ENCODE measurements around the gene PACC1.
A peak's percentile ranks its signal among the peaks of the same experiment; 100 is the strongest.

The PACC1 gene

DNA sequence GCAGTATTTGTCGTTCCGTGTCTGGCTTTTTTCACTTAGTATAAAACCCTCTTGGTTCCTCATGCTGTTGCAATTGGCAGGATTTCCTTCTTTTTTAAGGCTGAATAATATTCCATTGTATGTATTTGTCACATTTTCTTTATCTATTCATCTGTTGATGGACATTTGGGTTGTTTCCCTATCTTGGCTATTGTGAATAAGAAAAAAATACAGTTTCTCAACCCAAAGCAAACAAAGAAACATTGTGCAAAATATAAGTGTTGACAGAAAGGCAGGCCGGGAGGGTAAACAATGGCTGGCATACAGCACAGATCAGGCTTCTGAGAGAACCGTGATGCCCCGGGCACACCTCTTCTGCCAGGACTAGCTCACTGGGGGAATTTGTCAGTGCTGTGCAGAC, 45.0 kb upstream of the PACC1 start:
- no peaks in the 10 kb centered on the region for H3K36me3 ChIP-seq (ENCODE audit: low read depth)
- no peak overlapping the region for H3K27ac ChIP-seq (ENCODE audit: poor library complexity, severe bottlenecking)
- TF ChIP-seq, protein P1, sequence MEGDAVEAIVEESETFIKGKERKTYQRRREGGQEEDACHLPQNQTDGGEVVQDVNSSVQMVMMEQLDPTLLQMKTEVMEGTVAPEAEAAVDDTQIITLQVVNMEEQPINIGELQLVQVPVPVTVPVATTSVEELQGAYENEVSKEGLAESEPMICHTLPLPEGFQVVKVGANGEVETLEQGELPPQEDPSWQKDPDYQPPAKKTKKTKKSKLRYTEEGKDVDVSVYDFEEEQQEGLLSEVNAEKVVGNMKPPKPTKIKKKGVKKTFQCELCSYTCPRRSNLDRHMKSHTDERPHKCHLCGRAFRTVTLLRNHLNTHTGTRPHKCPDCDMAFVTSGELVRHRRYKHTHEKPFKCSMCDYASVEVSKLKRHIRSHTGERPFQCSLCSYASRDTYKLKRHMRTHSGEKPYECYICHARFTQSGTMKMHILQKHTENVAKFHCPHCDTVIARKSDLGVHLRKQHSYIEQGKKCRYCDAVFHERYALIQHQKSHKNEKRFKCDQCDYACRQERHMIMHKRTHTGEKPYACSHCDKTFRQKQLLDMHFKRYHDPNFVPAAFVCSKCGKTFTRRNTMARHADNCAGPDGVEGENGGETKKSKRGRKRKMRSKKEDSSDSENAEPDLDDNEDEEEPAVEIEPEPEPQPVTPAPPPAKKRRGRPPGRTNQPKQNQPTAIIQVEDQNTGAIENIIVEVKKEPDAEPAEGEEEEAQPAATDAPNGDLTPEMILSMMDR (IDR thresholded peaks at IDR 0.05; ENCODE audit: poor library complexity, severe bottlenecking), result no peak
- no peaks in the 10 kb centered on the region for H3K27me3 ChIP-seq (ENCODE audit: insufficient read depth, poor library complexity, severe bottlenecking)
- ATAC-seq (ENCODE audit: low read depth), result no peak
- no peaks in the 10 kb centered on the region for H3K9me3 ChIP-seq (ENCODE audit: severe bottlenecking)
- no peaks in the 10 kb centered on the region for H3K4me1 ChIP-seq (ENCODE audit: insufficient read depth, poor library complexity, severe bottlenecking)
- H3K4me3 ChIP-seq (ENCODE audit: severe bottlenecking), result no peak overlapping the region
- DNase-seq (ENCODE audit: low spot score), result no peak

DNA sequence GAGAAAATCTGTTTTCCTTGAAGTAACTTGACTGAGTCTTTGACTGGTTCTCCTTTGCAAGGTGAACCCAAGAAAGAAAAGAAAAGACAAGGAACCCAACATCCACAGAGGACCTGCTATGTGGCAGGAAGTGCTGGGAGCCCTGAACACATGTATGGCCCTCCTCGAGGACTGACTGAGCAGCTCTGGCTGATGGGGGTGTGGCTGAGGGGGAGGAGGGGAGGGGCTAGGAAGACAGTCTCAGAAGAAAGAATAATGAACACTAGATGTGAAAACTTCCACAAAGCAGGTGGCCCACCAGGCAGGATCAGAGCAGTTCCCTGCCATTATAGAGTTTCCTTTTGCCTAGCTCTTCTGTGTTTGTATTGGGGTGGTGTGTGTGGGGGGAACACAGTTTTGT, 44.1 kb upstream of the PACC1 start:
- Histone ChIP-seq H3K4me3 (ENCODE audit: severe bottlenecking) (no peak overlapping the region), H3K27me3 (ENCODE audit: insufficient read depth, poor library complexity, severe bottlenecking) (no peaks in the 10 kb centered on the region), H3K27ac (ENCODE audit: poor library complexity, severe bottlenecking) (no peak overlapping the region), H3K36me3 (ENCODE audit: low read depth) (no peaks in the 10 kb centered on the region), H3K9me3 (ENCODE audit: severe bottlenecking) (no peaks in the 10 kb centered on the region), H3K4me1 (ENCODE audit: insufficient read depth, poor library complexity, severe bottlenecking) (no peaks in the 10 kb centered on the region)
- no peak for DNase-seq (ENCODE audit: low spot score)
- no peak for ATAC-seq (ENCODE audit: low read depth)
- TF ChIP-seq, protein P1 (IDR thresholded peaks at IDR 0.05; ENCODE audit: poor library complexity, severe bottlenecking), result no peak

DNA sequence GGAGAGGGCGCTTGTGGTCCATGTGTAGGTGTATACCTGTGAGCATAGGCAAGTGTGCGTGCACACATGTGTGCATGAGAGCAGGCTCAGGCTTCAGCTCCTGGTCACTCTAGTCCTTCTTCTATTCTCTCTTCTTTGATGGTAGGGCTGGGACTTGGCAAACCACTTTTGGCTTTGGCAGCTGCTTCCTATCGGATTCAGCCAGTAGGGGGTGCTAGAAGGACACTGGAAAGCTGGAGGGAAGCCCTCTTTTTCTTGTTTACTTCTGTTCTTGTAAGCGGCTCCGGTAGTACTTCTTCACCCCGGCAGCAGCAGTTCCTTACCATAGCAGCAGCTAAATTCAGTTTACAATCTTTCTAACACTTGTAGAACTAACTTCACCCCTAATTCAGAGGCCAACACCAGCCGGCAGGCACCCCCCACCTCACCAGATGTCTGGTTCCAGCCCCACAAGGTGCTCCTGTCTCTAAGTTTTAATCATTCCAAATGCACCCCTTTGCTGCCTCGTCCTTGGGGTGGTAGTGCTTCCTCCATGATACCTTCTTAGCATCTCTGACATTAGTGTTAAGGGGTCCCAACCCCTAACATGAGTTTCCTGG, 43.2 kb upstream of the PACC1 start:
- Histone ChIP-seq H3K4me3 (ENCODE audit: severe bottlenecking) (no peak overlapping the region), H3K4me1 (ENCODE audit: insufficient read depth, poor library complexity, severe bottlenecking) (no peaks in the 10 kb centered on the region), H3K27ac (ENCODE audit: poor library complexity, severe bottlenecking) (no peak overlapping the region), H3K36me3 (ENCODE audit: low read depth) (no peaks in the 10 kb centered on the region), H3K27me3 (ENCODE audit: insufficient read depth, poor library complexity, severe bottlenecking) (no peaks in the 10 kb centered on the region), H3K9me3 (ENCODE audit: severe bottlenecking) (no peaks in the 10 kb centered on the region)
- no peak for DNase-seq (ENCODE audit: low spot score)
- TF ChIP-seq, protein P1 (IDR thresholded peaks at IDR 0.05; ENCODE audit: poor library complexity, severe bottlenecking), result peak; percentile 39
- ATAC-seq (ENCODE audit: low read depth), result no peak

DNA sequence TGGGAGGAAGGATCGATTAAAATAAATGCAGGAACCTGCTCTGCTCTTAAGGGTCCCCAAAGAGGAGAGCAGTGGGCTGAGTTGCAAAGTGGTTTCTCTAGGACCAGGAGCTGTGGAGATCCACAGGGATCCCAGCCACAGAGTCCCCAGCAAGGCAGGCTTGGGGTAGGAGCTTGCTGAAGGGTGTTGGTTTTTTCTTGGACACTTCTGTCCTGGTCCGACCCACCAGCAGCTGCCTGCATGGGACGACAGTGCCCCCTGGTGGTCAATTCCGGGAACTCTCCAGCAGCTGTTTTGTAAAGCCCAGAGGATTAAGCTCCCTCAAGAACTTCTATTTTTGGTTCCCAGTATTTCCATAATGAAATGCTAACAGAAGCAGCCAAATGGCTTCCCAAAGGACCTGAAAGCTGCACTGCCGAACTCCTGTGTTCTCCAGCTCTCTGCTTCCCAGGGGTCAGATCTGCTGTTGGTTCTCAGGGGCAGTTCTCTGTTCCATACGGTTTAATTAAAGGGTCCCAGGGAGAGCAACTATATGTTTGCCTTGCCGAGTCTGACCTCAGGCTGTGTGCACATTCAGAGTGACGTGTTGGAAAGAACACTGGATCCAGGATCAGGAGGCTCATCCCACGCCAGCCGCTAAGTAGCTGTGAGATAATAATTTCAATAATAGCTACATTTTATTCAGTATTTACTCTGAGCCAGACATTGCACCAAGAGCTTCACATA, 41.3 kb upstream of the PACC1 start:
- DNase-seq (ENCODE audit: low spot score) (no peak), ATAC-seq (ENCODE audit: low read depth) (peak; percentile 71)
- TF ChIP-seq, protein P1 (IDR thresholded peaks at IDR 0.05; ENCODE audit: poor library complexity, severe bottlenecking), result peak; percentile 79
- H3K4me3 ChIP-seq (ENCODE audit: severe bottlenecking), result no peak overlapping the region
- no peaks in the 10 kb centered on the region for H3K36me3 ChIP-seq (ENCODE audit: low read depth)
- no peaks in the 10 kb centered on the region for H3K4me1 ChIP-seq (ENCODE audit: insufficient read depth, poor library complexity, severe bottlenecking)
- no peaks in the 10 kb centered on the region for H3K9me3 ChIP-seq (ENCODE audit: severe bottlenecking)
- H3K27ac ChIP-seq (ENCODE audit: poor library complexity, severe bottlenecking), result no peak overlapping the region
- no peaks in the 10 kb centered on the region for H3K27me3 ChIP-seq (ENCODE audit: insufficient read depth, poor library complexity, severe bottlenecking)

DNA sequence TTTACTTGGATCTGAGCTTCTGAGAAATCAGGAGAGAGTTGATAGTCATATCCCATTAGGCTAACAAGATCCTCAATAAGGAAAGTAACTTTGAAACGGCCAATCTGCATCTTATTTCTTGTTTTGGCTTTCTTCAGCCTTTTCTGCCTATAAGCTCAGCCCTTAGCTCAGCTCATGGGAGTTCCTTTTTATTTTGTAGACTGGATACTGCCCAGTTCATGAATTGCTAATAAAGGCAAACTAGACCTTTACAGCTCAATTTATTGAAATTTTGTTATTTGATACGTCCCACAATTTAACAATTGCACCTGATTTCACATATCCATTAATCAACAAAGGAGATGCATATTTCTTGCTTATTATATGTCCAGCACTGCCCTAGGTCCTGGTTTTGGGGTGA, 40.7 kb upstream of the PACC1 start:
- H3K27me3 ChIP-seq (ENCODE audit: insufficient read depth, poor library complexity, severe bottlenecking), result no peaks in the 10 kb centered on the region
- H3K27ac ChIP-seq (ENCODE audit: poor library complexity, severe bottlenecking), result no peak overlapping the region
- H3K9me3 ChIP-seq (ENCODE audit: severe bottlenecking), result no peaks in the 10 kb centered on the region
- TF ChIP-seq, protein P1 (IDR thresholded peaks at IDR 0.05; ENCODE audit: poor library complexity, severe bottlenecking), result no peak
- no peaks in the 10 kb centered on the region for H3K4me1 ChIP-seq (ENCODE audit: insufficient read depth, poor library complexity, severe bottlenecking)
- DNase-seq (ENCODE audit: low spot score) (no peak), ATAC-seq (ENCODE audit: low read depth) (no peak)
- no peaks in the 10 kb centered on the region for H3K36me3 ChIP-seq (ENCODE audit: low read depth)
- no peak overlapping the region for H3K4me3 ChIP-seq (ENCODE audit: severe bottlenecking)
